HEK293T (cell line): ENCODE measurements around the gene TAP2.

Experiments used
- CTCF ChIA-PET: fragments of 350-600 bp; formaldehyde crosslinking; extraction: SDS; loops from one replicate; lab custom pipeline; 2021; ENCODE audit warnings: antibody characterized with exemption, inconsistent platforms; lab: Yijun Ruan, JAX
- POLR2A ChIA-PET: fragments of 350-600 bp; formaldehyde crosslinking; extraction: SDS; loops from one replicate; lab custom pipeline; 2020; ENCODE audit warnings: antibody characterized with exemption, inconsistent platforms; lab: Yijun Ruan, JAX
- DNase-seq: peaks from one replicate; pipeline ENCODE4 v3.0.0; 2012; ENCODE audit warnings: mixed read lengths; ENCODE audit errors: extremely low spot score
- ARNT ChIP-seq: fragments of 450-650 bp; IDR thresholded peaks from 2 replicates; pipeline ENCODE4 v1.6.1; 2017; ENCODE audit warnings: mild to moderate bottlenecking
- BHLHE40 ChIP-seq: fragments of 450-650 bp; IDR thresholded peaks from 2 replicates; pipeline ENCODE4 v1.6.1; 2016; ENCODE audit warnings: mild to moderate bottlenecking, moderate library complexity, borderline replicate concordance
- CTBP1 ChIP-seq: fragments of 450-650 bp; IDR thresholded peaks from 2 replicates; pipeline ENCODE4 v1.6.1; 2016; ENCODE audit warnings: borderline replicate concordance
- ELF4 ChIP-seq: fragments of 450-650 bp; IDR thresholded peaks from 2 replicates; pipeline ENCODE4 v1.6.1; 2017; ENCODE audit warnings: antibody characterized with exemption
- FOXA1 ChIP-seq: fragments of 450-650 bp; IDR thresholded peaks from 2 replicates; pipeline ENCODE4 v1.6.1; 2016; ENCODE audit warnings: mild to moderate bottlenecking
- FOXK2 ChIP-seq: fragments of 450-650 bp; IDR thresholded peaks from 2 replicates; pipeline ENCODE4 v1.6.1; 2016; ENCODE audit warnings: mild to moderate bottlenecking
- FOXM1 ChIP-seq: fragments of 450-650 bp; IDR thresholded peaks from 2 replicates; pipeline ENCODE4 v1.6.1; 2017; ENCODE audit warnings: mild to moderate bottlenecking, borderline replicate concordance
- HDGF ChIP-seq: fragments of 450-650 bp; IDR thresholded peaks from 2 replicates; pipeline ENCODE4 v1.6.1; 2017; ENCODE audit warnings: antibody characterized with exemption, borderline replicate concordance
- L3MBTL2 ChIP-seq: fragments of 450-650 bp; conservative IDR thresholded peaks from 2 replicates; pipeline ENCODE4 v1.6.1; 2016; ENCODE audit warnings: mild to moderate bottlenecking
- LEF1 ChIP-seq: fragments of 450-650 bp; IDR thresholded peaks from 2 replicates; pipeline ENCODE4 v1.6.1; 2017; ENCODE audit warnings: mild to moderate bottlenecking, borderline replicate concordance
- NFRKB ChIP-seq: fragments of 450-650 bp; IDR thresholded peaks from 2 replicates; pipeline ENCODE4 v1.6.1; 2016; ENCODE audit warnings: mild to moderate bottlenecking, moderate library complexity
- PKNOX1 ChIP-seq: fragments of 450-650 bp; IDR thresholded peaks from 2 replicates; pipeline ENCODE4 v1.6.1; 2016
- SP1 ChIP-seq: fragments of 450-650 bp; IDR thresholded peaks from 2 replicates; pipeline ENCODE4 v1.6.1; 2017
- SUZ12 ChIP-seq: fragments of 450-650 bp; IDR thresholded peaks from 2 replicates; pipeline ENCODE4 v1.6.1; 2016; ENCODE audit warnings: mild to moderate bottlenecking
- TARDBP ChIP-seq: fragments of 450-650 bp; IDR thresholded peaks from 2 replicates; pipeline ENCODE4 v1.6.1; 2016
- ZNF384 ChIP-seq: fragments of 450-650 bp; IDR thresholded peaks from 2 replicates; pipeline ENCODE4 v1.6.1; 2016

The TAP2 gene

GRCh38 chr6:32855467-32856174, 17.1 kb upstream of the TAP2 start:
- DNase-seq, result no peak
- CTCF ChIA-PET, result interaction anchor here (0.7 to 3.9 kb wide), 2 partner anchors 17 to 112 kb away, joined by 3 to 41 read pairs; partner anchors contain the start of gene TAP2
- POLR2A ChIA-PET, result interaction anchor here (2.2 to 5.3 kb wide), 3 partner anchors 11 to 30 kb away, joined by 4 to 54 read pairs (median 17); partner anchors contain the start of genes PSMB8 and TAP2
- no peak for TF ChIP-seq CTBP1
- no peak for TF ChIP-seq LEF1
- TF ChIP-seq SP1, result no peak
- no peak for TF ChIP-seq ZNF384
- TF ChIP-seq ARNT, result no peak
- TF ChIP-seq BHLHE40, result no peak
- TF ChIP-seq NFRKB, result no peak
- TF ChIP-seq FOXM1, result no peak
- TF ChIP-seq SUZ12, result no peak
- TF ChIP-seq FOXA1, result no peak

GRCh38 chr6:32854376-32855178, 16.0 kb upstream of the TAP2 start:
- TF ChIP-seq CTBP1, result no peak
- TF ChIP-seq HDGF, result no peak
- no peak for TF ChIP-seq FOXA1
- no peak for TF ChIP-seq LEF1
- no peak for TF ChIP-seq FOXK2
- no peak for TF ChIP-seq ARNT
- TF ChIP-seq NFRKB, result no peak
- no peak for TF ChIP-seq SP1
- no peak for TF ChIP-seq ELF4
- no peak for TF ChIP-seq L3MBTL2
- TF ChIP-seq BHLHE40, result no peak
- no peak for TF ChIP-seq TARDBP
- TF ChIP-seq FOXM1, result no peak
- TF ChIP-seq PKNOX1, result no peak
- TF ChIP-seq SUZ12, result no peak
- no peak for TF ChIP-seq ZNF384
- CTCF ChIA-PET, result interaction anchor here (2.0 to 3.9 kb wide), 2 partner anchors 14 to 16 kb away, joined by 10 to 41 read pairs; partner anchors contain the start of gene TAP2
- no peak for DNase-seq
- POLR2A ChIA-PET, result interaction anchor here (2.2 to 5.3 kb wide), 4 partner anchors 10 to 118 kb away, joined by 4 to 54 read pairs (median 18); partner anchors contain the start of genes PSMB8 and TAP2

- ChIA-PET CTCF (interaction anchor here (0.5 to 3.9 kb wide), 4 partner anchors 8 to 68 kb away, joined by 3 to 41 read pairs (median 7); partner anchors contain the start of gene TAP2), POLR2A (interaction anchor here (0.6 to 5.3 kb wide), 12 partner anchors 9 to 658 kb away, joined by 3 to 54 read pairs (median 4); partner anchors contain the start of genes PSMB8 and TAP2)
- DNase-seq, result peak; percentile 97
- TF ChIP-seq ELF4 (no peak), ARNT (no peak), L3MBTL2 (peak; percentile 80)
Measured at GRCh38 chr6:32853541-32854375, 15.2 kb upstream of the TAP2 start, which contains the start of the genes PSMB9 and TAP1. PSMB9 (plus strand) TSS chr6:32854192; CDS start chr6:32854230, 38 bp downstream. TAP1 (minus strand) TSS chr6:32853704; CDS start chr6:32853636, 68 bp downstream.

GRCh38 chr6:32852844-32853540, 14.5 kb upstream of the TAP2 start:
- TF ChIP-seq L3MBTL2, result no peak
- TF ChIP-seq FOXA1, result no peak
- TF ChIP-seq CTBP1, result no peak
- TF ChIP-seq SP1, result no peak
- no peak for TF ChIP-seq BHLHE40
- TF ChIP-seq FOXK2, result no peak
- no peak for TF ChIP-seq TARDBP
- no peak for TF ChIP-seq PKNOX1
- TF ChIP-seq NFRKB, result no peak
- TF ChIP-seq LEF1, result no peak
- TF ChIP-seq HDGF, result no peak
- no peak for TF ChIP-seq ZNF384
- TF ChIP-seq FOXM1, result no peak
- TF ChIP-seq ELF4, result no peak
- ChIA-PET POLR2A (interaction anchor here (0.8 to 5.3 kb wide), 11 partner anchors 8 to 657 kb away, joined by 3 to 54 read pairs (median 4); partner anchors contain the start of genes PSMB8 and TAP2), CTCF (interaction anchor here (0.5 to 3.9 kb wide), 4 partner anchors 8 to 68 kb away, joined by 3 to 41 read pairs (median 7); partner anchors contain the start of gene TAP2)
- DNase-seq, result no peak
